Adrenal gland (tissue), 12 donors: ENCODE measurements around the gene STXBP3. TPM values are rescaled to one million over a fixed set of nuclear protein-coding genes. Genes with fewer than 3 reads are reported as not detected.

Experiments
- DNase-seq, 7 donors: peaks; one replicate each; pipeline ENCODE4 v3.0.0-alpha.2; 2019 to 2020
- H3K27ac ChIP-seq, 5 donors: fragments of 200-600 bp; sonication (generic) in 4 of 5; 1 replicate in 3 of 5; 2 replicates in 2 of 5; pipeline versions ENCODE4 v1.5.1 to v1.8.0; 2016 to 2020; ENCODE audit warnings: mild to moderate bottlenecking in 1 of 5
- H3K27me3 ChIP-seq: fragments of 200-600 bp; 2 replicates; pipeline ENCODE4 v1.8.0; 2021
- H3K36me3 ChIP-seq, 2 donors: fragments of 200-600 bp; replicated peaks in 1 of 2; 1 replicate in 1 of 2; 2 replicates in 1 of 2; pipeline versions ENCODE4 v1.5.1 to v1.8.0; 2018 to 2022
- H3K4me1 ChIP-seq, 2 donors: fragments of 200-600 bp; replicated peaks in 1 of 2; 1 replicate in 1 of 2; 2 replicates in 1 of 2; pipeline versions ENCODE4 v1.5.1 to v1.8.0; 2018 to 2021
- H3K4me3 ChIP-seq, 4 donors: fragments of 200-600 bp; sonication (generic) in 3 of 4; one replicate each; pipeline ENCODE4 v1.5.1; 2016 to 2018
- H3K9me3 ChIP-seq, 3 donors: fragments of 200-600 bp; sonication (generic) in 1 of 3; replicated peaks in 1 of 3; 1 replicate in 2 of 3; 2 replicates in 1 of 3; pipeline versions ENCODE4 v1.5.1 to v1.8.0; 2016 to 2021
- CTCF ChIP-seq, 6 experiments: fragments of 450-650 bp in 4 of 6; fragments of 200-600 bp in 2 of 6; sonication (generic) in 1 of 6; IDR thresholded peaks; 1 replicate in 5 of 6; 2 replicates in 1 of 6; pipeline versions ENCODE4 v1.5.1 to v1.8.0; 2016 to 2021; ENCODE audit warnings: antibody characterized with exemption in 6 of 6, mild to moderate bottlenecking in 2 of 6, moderate library complexity in 1 of 6
- POLR2A ChIP-seq, 2 donors: fragments of 450-650 bp; IDR thresholded peaks; one replicate each; pipeline ENCODE4 v1.6.1; 2017; ENCODE audit warnings: antibody characterized with exemption in 2 of 2, mild to moderate bottlenecking in 2 of 2, moderate library complexity in 1 of 2
- WGBS, 4 donors: extraction: QIAGEN DNeasy Blood & Tissue Kit in 2 of 4; methylation state at CpG; one replicate each; pipeline versions ENCODE4 v1.1.5 to v1.1.7; 2013 to 2017; 5-methylcytosine and 5-hydroxymethylcytosine counted together
- intact Hi-C, 2 donors: fragments of 100-400 bp; cut with DNase I; formaldehyde crosslinking; loops; one replicate each; pipeline versions ENCODE4 v1.14.1 to v1.15.0; 2022 to 2023
- polyA plus RNA-seq, 3 donors: library from polyadenylated mRNA; stranded (reverse); fragments of 200-250 nt in 2 of 3; fragments of 350-450 nt in 1 of 3; fragmentation: Illumina TruSeq in 1 of 3; extraction: RNeasy Lipid Tissue Mini Kit (QIAGEN cat#74804) in 1 of 3; gene quantifications; one replicate each; pipeline ENCODE4 v1.2.3, GENCODE V29; 2013 to 2014
- total RNA-seq, 9 donors: library from RNA; depleted of rRNA in 4 of 9; stranded (reverse); fragments of >200 nt in 4 of 9; fragments of 120-200 nt in 1 of 9; fragmentation: NEBNext Ultra II Directional in 1 of 9; extraction: Animal tissue kit (Norgen Biotek cat#: 25700) in 1 of 9; gene quantifications; one replicate each; pipeline versions ENCODE4 v1.1.0 to v1.2.4, GENCODE V29; 2013 to 2023
- donor health status: healthy with polysubstance abuse.
- donor health status: Bipolar disorder and iron deficiency.
- donor health status: DM: yes; HTN: yes; CAD: no.
- donor health status: DM: no; HTN: no; CAD: no.
- donor health status: DM: no; HTN: no; CAD: no.
- donor health status: DM: yes; HTN: yes; CAD: no.

Gene STXBP3
- total and polyA plus RNA-seq, 12 donors: 35.1 to 63.2 (median 43.8) TPM

GRCh38 chr1:108785880-108786279, 39.4 kb downstream of the STXBP3 start:
- Histone ChIP-seq H3K27ac (no peak overlapping the region), H3K9me3 (peaks cover 0 to 5% (median 0%) of the 10 kb centered on the region in 3 donors), H3K36me3 (peaks cover 0 to 15% of the 10 kb centered on the region in 2 donors), H3K4me3 (no peak overlapping the region), H3K27me3 (no peaks in the 10 kb centered on the region), H3K4me1 (no peaks in the 10 kb centered on the region)
- intact Hi-C loops: no loop called here
- WGBS, 4 donors: 93 to 100% (median 98%) methylated on average over 2 of the region's 2 CpGs
- no peak for TF ChIP-seq POLR2A (IDR thresholded peaks at IDR 0.05)
- DNase-seq: no peak

GRCh38 chr1:108791790-108792189, 45.3 kb downstream of the STXBP3 start:
- no peak for DNase-seq
- TF ChIP-seq CTCF (IDR thresholded peaks at IDR 0.05) (no peak), POLR2A (IDR thresholded peaks at IDR 0.05) (no peak)
- 91 to 97% (median 96%) methylated on average over 1 of the region's 1 CpG for WGBS, 4 donors
- intact Hi-C loops: no loop called here
- Histone ChIP-seq H3K27me3 (no peaks in the 10 kb centered on the region), H3K9me3 (no peaks in the 10 kb centered on the region), H3K27ac (no peak overlapping the region), H3K36me3 (peaks cover 0 to 27% of the 10 kb centered on the region in 2 donors), H3K4me3 (no peak overlapping the region), H3K4me1 (no peaks in the 10 kb centered on the region)

GRCh38 chr1:108792420-108792819, 45.9 kb downstream of the STXBP3 start:
- intact Hi-C loops: no loop called here
- H3K36me3 ChIP-seq: peaks cover 0 to 33% of the 10 kb centered on the region in 2 donors
- H3K27me3 ChIP-seq: no peaks in the 10 kb centered on the region
- no peak overlapping the region for H3K27ac ChIP-seq
- H3K9me3 ChIP-seq: no peaks in the 10 kb centered on the region
- no peaks in the 10 kb centered on the region for H3K4me1 ChIP-seq
- WGBS, 4 donors: 93 to 99% (median 96%) methylated on average over 2 of the region's 2 CpGs
- DNase-seq: no peak
- TF ChIP-seq CTCF (IDR thresholded peaks at IDR 0.05) (no peak), POLR2A (IDR thresholded peaks at IDR 0.05) (no peak)
- H3K4me3 ChIP-seq: no peak overlapping the region

- Histone ChIP-seq H3K27ac (no peak overlapping the region), H3K4me1 (no peaks in the 10 kb centered on the region), H3K36me3 (peaks cover 0 to 63% of the 10 kb centered on the region in 2 donors), H3K4me3 (no peak overlapping the region), H3K9me3 (no peaks in the 10 kb centered on the region), H3K27me3 (no peaks in the 10 kb centered on the region)
- no peak for DNase-seq
- intact Hi-C loops: no loop called here
- WGBS, 4 donors: 79 to 93% (median 88%) methylated on average over 1 of the region's 1 CpG
- TF ChIP-seq CTCF (IDR thresholded peaks at IDR 0.05): no peak
- no peak for TF ChIP-seq POLR2A (IDR thresholded peaks at IDR 0.05)
These were observed 52.5 kb downstream of the STXBP3 start for GRCh38 chr1:108799001-108799400.

GRCh38 chr1:108801101-108801500, 54.6 kb downstream of the STXBP3 start:
- no peak overlapping the region for H3K4me3 ChIP-seq
- H3K36me3 ChIP-seq: peaks cover 0 to 53% of the 10 kb centered on the region in 2 donors
- no peaks in the 10 kb centered on the region for H3K9me3 ChIP-seq
- H3K27ac ChIP-seq: no peak overlapping the region
- no peak for DNase-seq
- H3K27me3 ChIP-seq: no peaks in the 10 kb centered on the region
- intact Hi-C loops: no loop called here
- TF ChIP-seq CTCF (IDR thresholded peaks at IDR 0.05) (no peak), POLR2A (IDR thresholded peaks at IDR 0.05) (no peak)
- H3K4me1 ChIP-seq: no peaks in the 10 kb centered on the region
